ENCODE results near the gene TGFB1I1.

The TGFB1I1 gene

GRCh38 chr16:31465788-31466370, 6.1 kb upstream of the TGFB1I1 start:
- H3K4me1 ChIP-seq (ENCODE audit: control insufficient read depth, insufficient read depth, low read length) = no peaks in the 10 kb centered on the region
- no peaks in the 10 kb centered on the region for H3K36me3 ChIP-seq (ENCODE audit: control insufficient read depth, insufficient read depth, low read length)
- H3K4me3 ChIP-seq (ENCODE audit: low read length) = no peak overlapping the region
- H3K9me3 ChIP-seq (ENCODE audit: control insufficient read depth, low read length) = no peaks in the 10 kb centered on the region
- no peaks in the 10 kb centered on the region for H3K27me3 ChIP-seq (ENCODE audit: control insufficient read depth, insufficient read depth, low read length)
- H3K9ac ChIP-seq (ENCODE audit: low read length) = no peak overlapping the region

GRCh38 chr16:31466381-31466841, 5.5 kb upstream of the TGFB1I1 start:
- H3K4me3 ChIP-seq (ENCODE audit: low read length) = no peak overlapping the region
- H3K27me3 ChIP-seq (ENCODE audit: control insufficient read depth, insufficient read depth, low read length) = no peaks in the 10 kb centered on the region
- H3K36me3 ChIP-seq (ENCODE audit: control insufficient read depth, insufficient read depth, low read length) = no peaks in the 10 kb centered on the region
- H3K9me3 ChIP-seq (ENCODE audit: control insufficient read depth, low read length) = no peaks in the 10 kb centered on the region
- H3K9ac ChIP-seq (ENCODE audit: low read length) = no peak overlapping the region
- H3K4me1 ChIP-seq (ENCODE audit: control insufficient read depth, insufficient read depth, low read length) = peaks cover 4% of the 10 kb centered on the region

- Histone ChIP-seq H3K9ac (ENCODE audit: low read length) (no peak overlapping the region), H3K27me3 (ENCODE audit: control insufficient read depth, insufficient read depth, low read length) (no peaks in the 10 kb centered on the region), H3K36me3 (ENCODE audit: control insufficient read depth, insufficient read depth, low read length) (no peaks in the 10 kb centered on the region), H3K4me3 (ENCODE audit: low read length) (no peak overlapping the region), H3K9me3 (ENCODE audit: control insufficient read depth, low read length) (no peaks in the 10 kb centered on the region), H3K4me1 (ENCODE audit: control insufficient read depth, insufficient read depth, low read length) (peaks cover 8% of the 10 kb centered on the region)
These were observed 4.7 kb upstream of the TGFB1I1 start for GRCh38 chr16:31467151-31467773.

DNA sequence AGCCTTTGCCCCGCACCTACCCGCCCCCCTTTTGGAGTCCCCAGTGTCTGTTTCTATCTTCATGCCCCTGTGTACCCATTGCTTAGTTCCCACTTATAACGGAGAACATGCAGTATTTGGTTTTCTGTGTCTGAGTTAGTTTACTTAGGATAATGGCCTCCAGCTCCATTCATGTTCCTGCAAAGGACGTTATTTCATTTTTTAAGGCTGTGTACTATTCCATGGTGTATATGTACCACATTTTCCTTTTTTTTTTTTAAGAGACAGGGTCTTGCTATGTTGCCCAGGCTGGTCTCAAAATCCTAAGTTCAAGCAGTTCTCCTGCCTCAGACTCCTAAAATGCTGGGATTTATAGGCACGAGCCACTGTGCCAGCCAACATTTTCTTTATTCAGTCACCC, 4.1 kb upstream of the TGFB1I1 start:
- Histone ChIP-seq H3K4me3 (ENCODE audit: low read length) (no peak overlapping the region), H3K27me3 (ENCODE audit: control insufficient read depth, insufficient read depth, low read length) (no peaks in the 10 kb centered on the region), H3K36me3 (ENCODE audit: control insufficient read depth, insufficient read depth, low read length) (no peaks in the 10 kb centered on the region), H3K4me1 (ENCODE audit: control insufficient read depth, insufficient read depth, low read length) (peaks cover 12% of the 10 kb centered on the region), H3K9ac (ENCODE audit: low read length) (no peak overlapping the region), H3K9me3 (ENCODE audit: control insufficient read depth, low read length) (no peaks in the 10 kb centered on the region)

DNA sequence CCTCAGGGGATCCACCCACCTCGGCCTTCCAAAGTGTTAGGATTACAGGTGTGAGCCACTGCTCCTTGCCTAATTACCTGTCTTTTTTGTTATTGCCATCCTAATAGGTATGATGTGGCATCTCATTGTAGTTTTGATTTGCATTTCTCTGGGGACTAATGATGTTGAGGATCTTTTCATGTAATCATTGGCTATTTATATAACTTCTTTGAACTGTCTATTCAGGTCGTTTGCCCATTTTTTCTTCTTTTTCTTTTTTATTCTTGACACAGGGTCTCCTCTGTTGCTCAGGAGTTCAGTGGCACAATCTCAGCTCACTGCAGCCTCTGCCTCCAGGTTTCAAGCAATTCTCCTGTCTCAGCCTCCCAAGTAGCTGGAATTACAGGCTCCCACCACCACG, 1.3 kb upstream of the TGFB1I1 start:
- no peaks in the 10 kb centered on the region for H3K27me3 ChIP-seq (ENCODE audit: control insufficient read depth, insufficient read depth, low read length)
- H3K4me3 ChIP-seq (ENCODE audit: low read length) = no peak overlapping the region
- no peaks in the 10 kb centered on the region for H3K9me3 ChIP-seq (ENCODE audit: control insufficient read depth, low read length)
- H3K4me1 ChIP-seq (ENCODE audit: control insufficient read depth, insufficient read depth, low read length) = peaks cover 12% of the 10 kb centered on the region
- no peaks in the 10 kb centered on the region for H3K36me3 ChIP-seq (ENCODE audit: control insufficient read depth, insufficient read depth, low read length)
- no peak overlapping the region for H3K9ac ChIP-seq (ENCODE audit: low read length)

DNA sequence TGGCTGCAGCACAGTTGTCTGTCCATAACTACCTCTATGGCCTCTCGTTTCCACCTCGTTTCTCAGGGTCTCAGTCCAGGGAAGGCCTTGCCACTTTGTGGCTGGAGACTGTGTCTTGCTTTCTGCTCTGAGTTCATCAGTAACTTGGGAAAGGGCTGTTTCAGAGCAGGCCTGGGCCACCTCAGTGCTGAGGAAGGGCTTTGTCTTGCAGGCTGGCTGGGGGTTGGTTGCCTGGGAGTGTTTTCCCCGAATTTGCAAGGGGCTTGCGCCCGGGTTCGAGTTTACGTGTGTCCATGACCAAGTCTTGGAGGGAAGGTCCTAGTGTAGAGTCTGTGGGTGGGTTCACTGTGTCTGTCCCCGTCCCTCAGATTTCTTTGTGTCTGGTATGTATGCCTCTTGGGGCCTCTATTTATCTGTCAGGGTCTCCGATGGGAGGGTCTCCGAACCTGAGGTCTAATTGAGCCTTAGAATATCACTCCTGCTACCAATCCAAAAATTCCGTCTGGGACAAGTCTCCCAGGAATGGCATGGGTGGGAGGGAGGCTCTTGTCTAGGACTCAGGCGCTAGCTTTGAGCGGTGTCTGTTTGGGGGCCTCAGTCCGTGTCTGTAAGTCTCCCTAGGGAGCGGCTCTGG, 594 bp upstream of the TGFB1I1 start:
- no peaks in the 10 kb centered on the region for H3K9me3 ChIP-seq (ENCODE audit: control insufficient read depth, low read length)
- no peak overlapping the region for H3K4me3 ChIP-seq (ENCODE audit: low read length)
- H3K4me1 ChIP-seq (ENCODE audit: control insufficient read depth, insufficient read depth, low read length) = peaks cover 19% of the 10 kb centered on the region
- H3K36me3 ChIP-seq (ENCODE audit: control insufficient read depth, insufficient read depth, low read length) = no peaks in the 10 kb centered on the region
- peak overlapping the region; percentile 76 for H3K9ac ChIP-seq (ENCODE audit: low read length)
- no peaks in the 10 kb centered on the region for H3K27me3 ChIP-seq (ENCODE audit: control insufficient read depth, insufficient read depth, low read length)

- no peaks in the 10 kb centered on the region for H3K9me3 ChIP-seq (ENCODE audit: control insufficient read depth, low read length)
- no peaks in the 10 kb centered on the region for H3K36me3 ChIP-seq (ENCODE audit: control insufficient read depth, insufficient read depth, low read length)
- no peaks in the 10 kb centered on the region for H3K27me3 ChIP-seq (ENCODE audit: control insufficient read depth, insufficient read depth, low read length)
- H3K4me3 ChIP-seq (ENCODE audit: low read length) = no peak overlapping the region
- peaks cover 22% of the 10 kb centered on the region for H3K4me1 ChIP-seq (ENCODE audit: control insufficient read depth, insufficient read depth, low read length)
- H3K9ac ChIP-seq (ENCODE audit: low read length) = peak overlapping the region; percentile 73
These were observed 804 bp downstream of the TGFB1I1 start for GRCh38 chr16:31472709-31473203.

DNA sequence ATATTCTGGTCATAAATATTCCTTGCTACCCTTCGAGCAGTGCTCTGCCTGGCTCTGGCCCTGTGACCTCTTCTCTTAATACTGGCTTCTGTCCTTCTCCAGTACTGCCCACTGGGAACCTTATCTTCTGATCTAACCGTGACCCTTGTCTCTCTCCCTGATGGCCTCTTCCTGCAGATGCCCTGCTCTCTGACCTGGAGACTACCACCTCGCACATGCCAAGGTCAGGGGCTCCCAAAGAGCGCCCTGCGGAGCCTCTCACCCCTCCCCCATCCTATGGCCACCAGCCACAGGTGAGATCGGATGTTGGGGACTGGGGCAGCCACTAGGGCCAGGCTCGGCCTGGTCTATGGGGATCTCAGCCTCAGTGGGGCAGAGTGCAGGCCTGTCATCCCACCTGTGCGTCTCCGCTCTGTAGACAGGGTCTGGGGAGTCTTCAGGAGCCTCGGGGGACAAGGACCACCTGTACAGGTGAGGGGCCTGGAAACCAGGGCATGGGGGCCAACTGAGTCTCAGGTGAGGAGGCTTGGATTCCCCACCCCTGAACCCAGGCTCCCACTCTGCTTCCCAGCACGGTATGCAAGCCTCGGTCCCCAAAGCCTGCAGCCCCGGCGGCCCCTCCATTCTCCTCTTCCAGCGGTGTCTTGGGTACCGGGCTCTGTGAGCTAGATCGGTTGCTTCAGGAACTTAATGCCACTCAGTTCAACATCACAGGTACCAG, 1.5 kb downstream of the TGFB1I1 start:
- H3K9me3 ChIP-seq (ENCODE audit: control insufficient read depth, low read length) = no peaks in the 10 kb centered on the region
- peaks cover 28% of the 10 kb centered on the region for H3K4me1 ChIP-seq (ENCODE audit: control insufficient read depth, insufficient read depth, low read length)
- H3K9ac ChIP-seq (ENCODE audit: low read length) = no peak overlapping the region
- H3K27me3 ChIP-seq (ENCODE audit: control insufficient read depth, insufficient read depth, low read length) = no peaks in the 10 kb centered on the region
- no peak overlapping the region for H3K4me3 ChIP-seq (ENCODE audit: low read length)
- no peaks in the 10 kb centered on the region for H3K36me3 ChIP-seq (ENCODE audit: control insufficient read depth, insufficient read depth, low read length)

DNA sequence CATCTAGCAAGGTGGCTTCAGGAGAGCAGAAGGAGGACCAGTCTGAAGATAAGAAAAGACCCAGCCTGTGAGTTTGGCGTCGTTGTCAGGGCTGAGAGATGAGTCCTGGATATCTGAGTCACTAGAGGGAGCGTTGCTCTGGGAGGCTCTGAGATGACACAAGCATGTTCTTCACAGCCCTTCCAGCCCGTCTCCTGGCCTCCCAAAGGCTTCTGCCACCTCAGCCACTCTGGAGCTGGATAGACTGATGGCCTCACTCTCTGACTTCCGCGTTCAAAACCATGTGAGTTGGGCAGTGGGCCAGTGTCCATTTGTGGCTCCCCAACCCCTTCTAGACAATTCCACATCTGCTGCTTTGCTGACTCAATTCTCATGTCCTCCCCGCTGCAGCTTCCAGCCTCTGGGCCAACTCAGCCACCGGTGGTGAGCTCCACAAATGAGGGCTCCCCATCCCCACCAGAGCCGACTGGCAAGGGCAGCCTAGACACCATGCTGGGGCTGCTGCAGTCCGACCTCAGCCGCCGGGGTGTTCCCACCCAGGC, 2.3 kb downstream of the TGFB1I1 start:
- no peak overlapping the region for H3K9ac ChIP-seq (ENCODE audit: low read length)
- peaks cover 28% of the 10 kb centered on the region for H3K4me1 ChIP-seq (ENCODE audit: control insufficient read depth, insufficient read depth, low read length)
- H3K9me3 ChIP-seq (ENCODE audit: control insufficient read depth, low read length) = no peaks in the 10 kb centered on the region
- no peaks in the 10 kb centered on the region for H3K36me3 ChIP-seq (ENCODE audit: control insufficient read depth, insufficient read depth, low read length)
- no peak overlapping the region for H3K4me3 ChIP-seq (ENCODE audit: low read length)
- no peaks in the 10 kb centered on the region for H3K27me3 ChIP-seq (ENCODE audit: control insufficient read depth, insufficient read depth, low read length)

- H3K4me3 ChIP-seq (ENCODE audit: low read length) = no peak overlapping the region
- H3K27me3 ChIP-seq (ENCODE audit: control insufficient read depth, insufficient read depth, low read length) = no peaks in the 10 kb centered on the region
- no peaks in the 10 kb centered on the region for H3K9me3 ChIP-seq (ENCODE audit: control insufficient read depth, low read length)
- no peak overlapping the region for H3K9ac ChIP-seq (ENCODE audit: low read length)
- H3K4me1 ChIP-seq (ENCODE audit: control insufficient read depth, insufficient read depth, low read length) = peaks cover 28% of the 10 kb centered on the region
- H3K36me3 ChIP-seq (ENCODE audit: control insufficient read depth, insufficient read depth, low read length) = no peaks in the 10 kb centered on the region
These were observed 3.1 kb downstream of the TGFB1I1 start for GRCh38 chr16:31474773-31475738.

- H3K36me3 ChIP-seq (ENCODE audit: control insufficient read depth, insufficient read depth, low read length) = no peaks in the 10 kb centered on the region
- H3K4me3 ChIP-seq (ENCODE audit: low read length) = peak overlapping the region; percentile 66
- H3K9ac ChIP-seq (ENCODE audit: low read length) = peak overlapping the region; percentile 68
- peaks cover 28% of the 10 kb centered on the region for H3K4me1 ChIP-seq (ENCODE audit: control insufficient read depth, insufficient read depth, low read length)
- no peaks in the 10 kb centered on the region for H3K9me3 ChIP-seq (ENCODE audit: control insufficient read depth, low read length)
- H3K27me3 ChIP-seq (ENCODE audit: control insufficient read depth, insufficient read depth, low read length) = no peaks in the 10 kb centered on the region
These were observed 4.0 kb downstream of the TGFB1I1 start for GRCh38 chr16:31475946-31476302.

Data from mucosa of stomach (tissue), 1 donor.